Lower lobe of right lung (tissue), 2 donors: ENCODE measurements around the gene HRAS. TPM values are rescaled to one million over a fixed set of nuclear protein-coding genes. Genes with fewer than 3 reads are reported as not detected.

Experiments used
- ATAC-seq, 2 donors: fragments of 200-7000 bp; cut with Tn5 transposase; one replicate each; pipeline ENCODE4 v1.9.1; 2020 to 2022; ENCODE audit warnings: mild to moderate bottlenecking in 2 of 2, moderate library complexity in 2 of 2
- DNase-seq: peaks from one replicate; pipeline ENCODE4 v3.0.0-alpha.2; 2020
- H3K27ac ChIP-seq: fragments of 200-600 bp; one replicate; pipeline ENCODE4 v1.8.0; 2022
- H3K27me3 ChIP-seq: fragments of 200-600 bp; one replicate; pipeline ENCODE4 v1.8.0; 2022; ENCODE audit warnings: low read depth
- H3K36me3 ChIP-seq: fragments of 200-600 bp; one replicate; pipeline ENCODE4 v1.8.0; 2022; ENCODE audit warnings: mild to moderate bottlenecking
- H3K4me1 ChIP-seq: fragments of 200-600 bp; one replicate; pipeline ENCODE4 v1.8.0; 2022
- H3K4me3 ChIP-seq: fragments of 200-600 bp; one replicate; pipeline ENCODE4 v1.8.0; 2022; ENCODE audit warnings: mild to moderate bottlenecking
- H3K9me3 ChIP-seq: fragments of 200-600 bp; one replicate; pipeline ENCODE4 v1.8.0; 2022
- CTCF ChIP-seq: fragments of 200-600 bp; IDR thresholded peaks from one replicate; pipeline ENCODE4 v1.8.0; 2022; ENCODE audit warnings: antibody characterized with exemption, mild to moderate bottlenecking
- intact Hi-C: fragments of 100-400 bp; cut with DNase I; formaldehyde crosslinking; loops from one replicate; pipeline ENCODE4 v1.11.0; 2022
- total RNA-seq: library from RNA; stranded (reverse); fragmentation: NEBNext Ultra II Directional; extraction: Animal tissue kit (Norgen Biotek cat#: 25700); gene quantifications from one replicate; pipeline ENCODE4 v1.2.1, GENCODE V29; 2021
- donor health status: DM: no; HTN: yes; CAD: no; lungs with severe emphysema.

Gene HRAS
- total RNA-seq, 1 donor from 2014 or later: 36.3 TPM

- Histone ChIP-seq H3K27me3 (no peaks in the 10 kb centered on the region), H3K27ac (peak overlapping the region; percentile 100), H3K4me3 (peak overlapping the region; percentile 82), H3K36me3 (peaks cover 29% of the 10 kb centered on the region), H3K4me1 (peaks cover 53% of the 10 kb centered on the region), H3K9me3 (no peaks in the 10 kb centered on the region)
- DNase-seq (peak; percentile 99), ATAC-seq (peak; percentile 90 to 93)
- TF ChIP-seq CTCF: no peak
- intact Hi-C loops: no loop called here
These were observed 29.0 kb downstream of the HRAS start for GRCh38 chr11:506238-506994.

- no peaks in the 10 kb centered on the region for H3K27me3 ChIP-seq
- DNase-seq (no peak), ATAC-seq (no peak)
- peaks cover 53% of the 10 kb centered on the region for H3K4me1 ChIP-seq
- H3K9me3 ChIP-seq: no peaks in the 10 kb centered on the region
- peak overlapping the region; percentile 82 for H3K4me3 ChIP-seq
- no peak for TF ChIP-seq CTCF
- peak overlapping the region; percentile 100 for H3K27ac ChIP-seq
- peaks cover 34% of the 10 kb centered on the region for H3K36me3 ChIP-seq
- intact Hi-C loops: no loop called here
These were observed 30.4 kb downstream of the HRAS start for GRCh38 chr11:504994-505344.

GRCh38 chr11:504053-504993 is 31.1 kb downstream of the HRAS start:
- DNase-seq (peak; percentile 72), ATAC-seq (no peak)
- Histone ChIP-seq H3K27ac (peak overlapping the region; percentile 100), H3K36me3 (peaks cover 37% of the 10 kb centered on the region), H3K27me3 (no peaks in the 10 kb centered on the region), H3K4me3 (peak overlapping the region; percentile 82), H3K9me3 (no peaks in the 10 kb centered on the region), H3K4me1 (peaks cover 53% of the 10 kb centered on the region)
- intact Hi-C loops: no loop called here
- no peak for TF ChIP-seq CTCF

- Histone ChIP-seq H3K36me3 (peaks cover 37% of the 10 kb centered on the region), H3K4me1 (peaks cover 53% of the 10 kb centered on the region), H3K4me3 (peak overlapping the region; percentile 82), H3K27me3 (no peaks in the 10 kb centered on the region), H3K27ac (peak overlapping the region; percentile 100), H3K9me3 (no peaks in the 10 kb centered on the region)
- DNase-seq (peak; percentile 86), ATAC-seq (no peak)
- intact Hi-C loops: no loop called here
- no peak for TF ChIP-seq CTCF
These were observed 32.0 kb downstream of the HRAS start for GRCh38 chr11:503179-503981.
